ENCODE measurements around the gene HBA1. TPM values are rescaled to one million over a fixed set of nuclear protein-coding genes. Genes with fewer than 3 reads are reported as not detected.
"Not testable (repeated sequence)": the region's sequence is repeated elsewhere in the genome, so short reads cannot be mapped to it uniquely, and the experiment has no call there.

The HBA1 gene
- polyA plus RNA-seq, 1 donor: 394 TPM

DNA sequence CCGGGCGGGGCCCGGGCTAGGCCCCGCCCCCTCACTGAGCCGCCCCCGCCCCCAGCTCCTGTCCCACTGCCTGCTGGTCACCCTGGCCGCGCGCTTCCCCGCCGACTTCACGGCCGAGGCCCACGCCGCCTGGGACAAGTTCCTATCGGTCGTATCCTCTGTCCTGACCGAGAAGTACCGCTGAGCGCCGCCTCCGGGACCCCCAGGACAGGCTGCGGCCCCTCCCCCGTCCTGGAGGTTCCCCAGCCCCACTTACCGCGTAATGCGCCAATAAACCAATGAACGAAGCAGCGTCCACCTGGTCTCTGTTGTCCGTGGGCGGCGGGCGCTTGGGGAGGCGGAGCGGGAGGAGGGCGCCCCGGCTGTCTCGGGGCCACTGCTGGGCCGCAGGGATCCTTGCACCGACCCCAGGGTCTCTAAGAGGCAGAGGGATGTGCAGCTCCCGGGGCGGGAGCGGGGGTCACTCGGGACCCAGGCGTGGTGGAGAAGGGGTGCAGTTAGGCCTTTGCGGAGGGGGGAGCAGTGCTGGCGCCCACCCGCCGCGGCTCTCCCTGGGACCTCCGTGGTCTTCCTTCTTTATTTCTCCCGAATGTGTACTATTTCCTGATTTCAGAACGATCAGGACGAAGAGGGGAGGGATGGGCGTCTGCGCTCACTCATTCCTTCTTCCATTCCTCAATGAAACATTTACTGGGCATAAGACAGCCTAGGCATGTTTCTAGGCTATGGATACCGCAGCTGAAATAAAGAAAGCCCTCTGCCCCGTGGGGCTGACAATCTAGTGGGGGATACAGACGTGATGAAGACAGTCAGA, 22.1 kb upstream of the HBA1 start:
- no peak for DNase-seq

DNA sequence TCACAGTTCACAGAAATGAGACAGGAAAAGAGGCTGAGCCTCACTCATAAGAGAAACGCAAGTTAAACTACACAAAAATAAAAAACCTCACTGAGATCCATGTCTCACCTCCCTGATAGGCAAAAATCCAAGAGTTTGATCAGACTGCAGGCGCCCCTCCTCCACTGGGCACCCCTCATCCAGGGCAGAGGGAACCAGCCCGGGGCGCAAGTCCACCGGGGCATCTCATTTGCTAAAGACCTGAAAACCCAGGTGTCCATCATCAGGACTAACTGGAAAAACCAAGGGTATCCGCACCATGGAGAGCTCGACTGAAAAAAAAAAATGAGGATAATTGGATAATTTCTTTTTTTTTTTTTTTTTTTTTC, 21.5 kb upstream of the HBA1 start:
- DNase-seq: no peak

- DNase-seq: no peak
These were observed 17.2 kb upstream of the HBA1 start for GRCh38 chr16:159136-159849.

DNA sequence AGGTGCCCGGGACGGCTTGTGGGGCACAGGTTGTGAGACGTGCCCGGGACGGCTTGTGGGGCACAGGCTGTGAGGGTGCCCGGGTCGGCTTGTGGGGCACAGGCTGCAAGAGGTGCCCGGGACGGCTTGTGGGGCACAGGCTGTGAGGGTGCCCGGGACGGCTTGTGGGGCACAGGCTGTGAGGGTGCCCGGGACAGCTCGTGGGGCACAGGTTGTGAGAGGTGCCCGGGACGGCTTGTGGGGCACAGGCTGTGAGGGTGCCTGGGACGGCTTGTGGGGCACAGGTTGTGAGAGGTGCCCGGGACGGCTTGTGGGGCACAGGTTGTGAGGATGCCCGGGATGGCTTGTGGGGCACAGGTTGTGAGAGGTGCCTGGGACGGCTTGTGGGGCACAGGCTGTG, 16.2 kb upstream of the HBA1 start:
- DNase-seq: not testable (repeated sequence)

GRCh38 chr16:160691-161190, 15.7 kb upstream of the HBA1 start:
- no peak for DNase-seq

- no peak for DNase-seq
These were observed 14.0 kb upstream of the HBA1 start for GRCh38 chr16:162271-162991.

- not testable (repeated sequence) for DNase-seq
These were observed 13.3 kb upstream of the HBA1 start for GRCh38 chr16:163139-163538.

DNA sequence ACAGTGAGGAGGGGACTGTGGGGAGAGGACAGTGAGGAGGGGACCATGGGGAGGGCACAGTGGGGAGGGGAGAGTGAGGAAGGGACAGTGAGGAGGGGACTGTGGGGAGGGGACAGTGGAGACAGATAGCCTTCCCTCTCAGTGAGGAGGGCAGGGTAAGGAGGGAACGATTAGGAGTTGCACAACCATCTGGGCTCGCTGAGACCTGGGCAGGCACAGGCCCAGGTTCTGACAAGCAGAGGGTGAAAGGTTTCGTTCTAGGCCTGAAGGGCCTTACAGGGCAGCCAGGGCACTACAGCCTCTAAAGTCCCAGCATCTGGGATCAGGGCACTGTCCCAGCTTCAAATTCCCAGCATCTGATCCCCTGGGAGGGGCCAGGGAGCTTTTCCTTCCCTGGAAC, 12.8 kb upstream of the HBA1 start:
- not testable (repeated sequence) for DNase-seq

GRCh38 chr16:164134-164823, 12.2 kb upstream of the HBA1 start:
- DNase-seq: not testable (repeated sequence)

DNA sequence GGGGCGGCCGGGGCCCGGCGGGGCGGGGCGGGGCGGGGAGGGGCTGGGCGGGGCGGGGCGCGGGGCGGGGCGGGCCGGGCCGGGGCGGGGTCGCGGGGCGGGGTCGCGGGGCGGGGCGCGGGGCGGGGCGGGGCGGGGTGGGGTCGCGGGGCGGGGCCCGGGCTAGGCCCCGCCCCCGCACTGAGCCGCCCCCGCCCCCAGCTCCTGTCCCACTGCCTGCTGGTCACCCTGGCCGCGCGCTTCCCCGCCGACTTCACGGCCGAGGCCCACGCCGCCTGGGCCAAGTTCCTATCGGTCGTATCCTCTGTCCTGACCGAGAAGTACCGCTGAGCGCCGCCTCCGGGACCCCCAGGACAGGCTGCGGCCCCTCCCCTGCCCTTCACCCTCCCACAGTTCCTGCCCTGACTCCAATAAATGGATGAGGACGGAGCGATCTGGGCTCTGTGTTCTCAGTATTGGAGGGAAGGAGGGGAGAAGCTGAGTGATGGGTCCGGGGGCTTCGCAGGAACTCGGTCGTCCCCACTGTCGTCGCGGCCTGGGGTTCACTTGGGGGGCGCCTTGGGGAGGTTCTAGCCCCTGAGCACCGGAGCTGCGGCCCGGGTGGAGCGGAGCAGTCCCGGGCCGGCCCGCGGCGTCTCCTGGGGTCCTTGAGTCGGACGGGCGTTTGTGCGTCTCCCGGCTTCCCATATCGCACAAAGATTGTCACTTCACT, 11.5 kb upstream of the HBA1 start:
- no peak for DNase-seq

- DNase-seq: no peak
These were observed 10.7 kb upstream of the HBA1 start, which contains the start of gene HBM for GRCh38 chr16:165539-166374. Gene HBM (plus strand): TSS chr16:165978. CDS start chr16:165998, 20 bp downstream.

DNA sequence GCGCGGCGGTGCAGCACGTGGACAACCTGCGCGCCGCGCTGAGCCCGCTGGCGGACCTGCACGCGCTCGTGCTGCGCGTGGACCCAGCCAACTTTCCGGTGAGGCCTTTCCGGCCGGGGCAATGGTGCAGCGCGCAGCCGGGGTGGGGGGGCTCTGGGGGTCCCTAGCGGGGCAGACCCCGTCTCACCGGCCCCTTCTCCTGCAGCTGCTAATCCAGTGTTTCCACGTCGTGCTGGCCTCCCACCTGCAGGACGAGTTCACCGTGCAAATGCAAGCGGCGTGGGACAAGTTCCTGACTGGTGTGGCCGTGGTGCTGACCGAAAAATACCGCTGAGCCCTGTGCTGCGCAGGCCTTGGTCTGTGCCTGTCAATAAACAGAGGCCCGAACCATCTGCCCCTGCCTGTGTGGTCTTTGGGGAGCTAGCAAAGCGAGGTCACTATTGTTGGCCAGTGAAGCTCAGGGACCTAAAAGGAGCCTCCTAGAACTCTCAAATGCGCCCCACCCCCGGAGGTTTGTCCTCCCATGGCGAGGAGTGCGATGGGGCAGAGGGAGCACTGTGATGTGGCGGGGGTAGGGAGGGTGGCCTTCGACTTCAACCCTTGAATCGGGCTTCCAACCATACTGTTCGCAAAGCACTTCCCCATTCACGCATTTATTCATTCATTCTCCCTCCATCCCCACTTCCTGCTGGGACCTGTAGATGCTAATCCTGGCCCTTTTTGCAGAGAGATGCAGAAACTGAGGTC, 9.9 kb upstream of the HBA1 start:
- DNase-seq: no peak

DNA sequence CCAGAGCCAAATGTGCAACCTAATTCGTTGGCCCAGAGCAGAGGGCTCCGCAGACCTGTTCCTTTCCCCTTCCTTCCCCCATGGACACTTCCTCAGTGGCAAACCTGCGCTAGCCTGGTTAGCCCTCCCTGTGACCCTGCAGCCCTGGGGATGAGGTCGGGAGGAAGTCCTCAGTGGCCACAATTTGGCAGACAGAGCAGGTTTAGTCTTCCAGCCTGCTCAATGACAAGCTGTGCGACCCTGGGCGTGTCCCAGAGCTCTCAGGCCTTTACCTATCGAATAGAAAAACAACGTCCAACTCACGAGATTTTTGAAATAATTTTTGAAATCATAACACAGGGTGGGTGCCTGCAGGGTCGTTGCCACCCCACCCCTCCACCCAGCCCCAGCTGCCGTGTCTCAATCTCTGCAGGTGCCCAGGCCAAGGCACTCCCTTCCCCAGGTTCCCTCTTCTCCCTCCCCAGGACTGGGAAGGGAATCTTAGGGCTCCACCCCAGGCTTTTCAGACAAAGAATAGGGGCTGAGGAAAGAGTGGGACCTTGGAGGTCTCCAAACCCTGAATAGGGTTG, 9.3 kb upstream of the HBA1 start:
- no peak for DNase-seq

DNA sequence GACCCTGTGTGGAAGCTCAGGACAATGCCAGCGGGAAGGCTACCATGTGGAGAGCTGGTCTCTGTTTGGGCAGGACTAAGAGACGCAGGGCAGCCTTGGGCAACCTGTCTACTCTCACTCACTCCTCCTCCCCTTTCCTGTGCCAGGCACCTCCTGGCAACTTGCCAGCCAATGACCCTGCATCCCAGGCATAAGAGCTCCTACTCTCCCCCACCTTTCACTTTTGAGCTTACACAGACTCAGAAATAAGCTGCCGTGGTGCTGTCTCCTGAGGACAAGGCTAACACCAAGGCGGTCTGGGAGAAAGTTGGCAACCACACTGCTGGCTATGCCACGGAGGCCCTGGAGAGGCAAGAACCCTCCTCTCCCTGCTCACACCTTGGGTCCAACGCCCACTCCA, 8.1 kb upstream of the HBA1 start:
- no peak for DNase-seq

GRCh38 chr16:169014-169413, 7.5 kb upstream of the HBA1 start:
- DNase-seq: no peak

- DNase-seq: not testable (repeated sequence)
These were observed 6.4 kb upstream of the HBA1 start for GRCh38 chr16:170088-170507.

DNA sequence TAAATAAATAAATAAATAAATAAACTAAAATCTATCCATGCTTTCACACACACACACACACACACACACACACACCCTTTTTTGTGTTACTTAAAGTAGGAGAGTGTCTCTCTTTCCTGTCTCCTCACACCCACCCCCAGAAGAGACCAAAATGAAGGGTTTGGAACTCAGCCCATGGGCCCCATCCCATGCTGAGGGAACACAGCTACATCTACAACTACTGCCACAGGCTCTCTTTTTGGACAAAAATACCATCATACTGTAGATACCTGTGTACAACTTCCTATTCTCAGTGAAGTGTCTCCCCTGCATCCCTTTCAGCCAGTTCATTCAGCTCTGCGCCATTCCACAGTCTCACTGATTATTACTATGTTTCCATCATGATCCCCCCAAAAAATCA, 5.7 kb upstream of the HBA1 start:
- no peak for DNase-seq

DNA sequence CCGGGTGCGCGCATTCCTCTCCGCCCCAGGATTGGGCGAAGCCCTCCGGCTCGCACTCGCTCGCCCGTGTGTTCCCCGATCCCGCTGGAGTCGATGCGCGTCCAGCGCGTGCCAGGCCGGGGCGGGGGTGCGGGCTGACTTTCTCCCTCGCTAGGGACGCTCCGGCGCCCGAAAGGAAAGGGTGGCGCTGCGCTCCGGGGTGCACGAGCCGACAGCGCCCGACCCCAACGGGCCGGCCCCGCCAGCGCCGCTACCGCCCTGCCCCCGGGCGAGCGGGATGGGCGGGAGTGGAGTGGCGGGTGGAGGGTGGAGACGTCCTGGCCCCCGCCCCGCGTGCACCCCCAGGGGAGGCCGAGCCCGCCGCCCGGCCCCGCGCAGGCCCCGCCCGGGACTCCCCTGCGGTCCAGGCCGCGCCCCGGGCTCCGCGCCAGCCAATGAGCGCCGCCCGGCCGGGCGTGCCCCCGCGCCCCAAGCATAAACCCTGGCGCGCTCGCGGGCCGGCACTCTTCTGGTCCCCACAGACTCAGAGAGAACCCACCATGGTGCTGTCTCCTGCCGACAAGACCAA, 4.0 kb upstream of the HBA1 start, which contains the start of gene HBA2:
Gene HBA2, plus strand, starts transcription at position 503 of the 568 bp plus-strand sequence. Its CDS starts 37 bp downstream, at position 540.
- not testable (repeated sequence) for DNase-seq
